ENCODE data around the gene RBM4.
"Not testable (repeated sequence)": the region's sequence is repeated elsewhere in the genome, so short reads cannot be mapped to it uniquely, and the experiment has no call there.

GRCh38 chr11:66639814-66640340 is 1.4 kb downstream of the RBM4 start:
- not testable (repeated sequence) for TF ChIP-seq CTCF, POLR2A, EP300 (IDR thresholded peaks at IDR 0.05)

All from tibial nerve (tissue), 4 donors.